ENCODE measurements around the gene PTGER1.
A peak's percentile ranks its signal among the peaks of the same experiment; 100 is the strongest.

Gene PTGER1

GRCh38 chr19:14480700-14481079 lies 5.5 kb upstream of the PTGER1 start:
- Histone ChIP-seq H3K27ac (ENCODE audit: low read length) (no peak overlapping the region), H3K4me3 (ENCODE audit: low read length in 2 of 2) (no peak overlapping the region), H3K4me1 (ENCODE audit: control insufficient read depth, insufficient read depth, low read length) (peaks cover 6% of the 10 kb centered on the region), H3K9ac (ENCODE audit: low read length in 2 of 2) (no peak overlapping the region), H3K9me3 (ENCODE audit: control insufficient read depth in 2 of 2, low read length in 2 of 2) (no peaks in the 10 kb centered on the region), H3K36me3 (ENCODE audit: control insufficient read depth in 2 of 2, insufficient read depth in 2 of 2, low read length in 2 of 2) (peaks cover 10 to 23% of the 10 kb centered on the region in 2 donors), H3K27me3 (ENCODE audit: control insufficient read depth in 1 of 2, insufficient read depth in 2 of 2, low read length in 2 of 2) (peaks cover 0 to 3% of the 10 kb centered on the region in 2 donors)

GRCh38 chr19:14479975-14480699 lies 5.0 kb upstream of the PTGER1 start:
- no peaks in the 10 kb centered on the region for H3K9me3 ChIP-seq (ENCODE audit: control insufficient read depth in 2 of 2, low read length in 2 of 2)
- H3K4me3 ChIP-seq (ENCODE audit: low read length in 2 of 2): no peak overlapping the region
- H3K27ac ChIP-seq (ENCODE audit: low read length): no peak overlapping the region
- H3K36me3 ChIP-seq (ENCODE audit: control insufficient read depth in 2 of 2, insufficient read depth in 2 of 2, low read length in 2 of 2): peaks cover 10 to 23% of the 10 kb centered on the region in 2 donors
- peaks cover 11% of the 10 kb centered on the region for H3K4me1 ChIP-seq (ENCODE audit: control insufficient read depth, insufficient read depth, low read length)
- peaks cover 0 to 6% of the 10 kb centered on the region in 2 donors for H3K27me3 ChIP-seq (ENCODE audit: control insufficient read depth in 1 of 2, insufficient read depth in 2 of 2, low read length in 2 of 2)
- no peak overlapping the region for H3K9ac ChIP-seq (ENCODE audit: low read length in 2 of 2)

- no peaks in the 10 kb centered on the region for H3K9me3 ChIP-seq (ENCODE audit: control insufficient read depth in 2 of 2, low read length in 2 of 2)
- no peak overlapping the region for H3K9ac ChIP-seq (ENCODE audit: low read length in 2 of 2)
- peaks cover 10 to 23% of the 10 kb centered on the region in 2 donors for H3K36me3 ChIP-seq (ENCODE audit: control insufficient read depth in 2 of 2, insufficient read depth in 2 of 2, low read length in 2 of 2)
- H3K4me3 ChIP-seq (ENCODE audit: low read length in 2 of 2): no peak overlapping the region
- H3K27me3 ChIP-seq (ENCODE audit: control insufficient read depth in 1 of 2, insufficient read depth in 2 of 2, low read length in 2 of 2): peaks cover 2 to 13% of the 10 kb centered on the region in 2 donors
- H3K4me1 ChIP-seq (ENCODE audit: control insufficient read depth, insufficient read depth, low read length): peaks cover 15% of the 10 kb centered on the region
- no peak overlapping the region for H3K27ac ChIP-seq (ENCODE audit: low read length)
Measured at GRCh38 chr19:14479309-14479974, 4.3 kb upstream of the PTGER1 start.

- Histone ChIP-seq H3K9ac (ENCODE audit: low read length in 2 of 2) (no peak overlapping the region), H3K4me3 (ENCODE audit: low read length in 2 of 2) (no peak overlapping the region), H3K4me1 (ENCODE audit: control insufficient read depth, insufficient read depth, low read length) (peaks cover 21% of the 10 kb centered on the region), H3K9me3 (ENCODE audit: control insufficient read depth in 2 of 2, low read length in 2 of 2) (no peaks in the 10 kb centered on the region), H3K27me3 (ENCODE audit: control insufficient read depth in 1 of 2, insufficient read depth in 2 of 2, low read length in 2 of 2) (peaks cover 6 to 25% of the 10 kb centered on the region in 2 donors), H3K36me3 (ENCODE audit: control insufficient read depth in 2 of 2, insufficient read depth in 2 of 2, low read length in 2 of 2) (peaks cover 10 to 23% of the 10 kb centered on the region in 2 donors), H3K27ac (ENCODE audit: low read length) (no peak overlapping the region)
Measured at GRCh38 chr19:14478113-14478545, 3.0 kb upstream of the PTGER1 start.

- no peaks in the 10 kb centered on the region for H3K9me3 ChIP-seq (ENCODE audit: control insufficient read depth in 2 of 2, low read length in 2 of 2)
- H3K27me3 ChIP-seq (ENCODE audit: control insufficient read depth in 1 of 2, insufficient read depth in 2 of 2, low read length in 2 of 2): peaks cover 11 to 30% of the 10 kb centered on the region in 2 donors
- H3K4me1 ChIP-seq (ENCODE audit: control insufficient read depth, insufficient read depth, low read length): peaks cover 25% of the 10 kb centered on the region
- no peak overlapping the region for H3K27ac ChIP-seq (ENCODE audit: low read length)
- no peak overlapping the region for H3K9ac ChIP-seq (ENCODE audit: low read length in 2 of 2)
- no peak overlapping the region for H3K4me3 ChIP-seq (ENCODE audit: low read length in 2 of 2)
- H3K36me3 ChIP-seq (ENCODE audit: control insufficient read depth in 2 of 2, insufficient read depth in 2 of 2, low read length in 2 of 2): peaks cover 10 to 23% of the 10 kb centered on the region in 2 donors
Measured at GRCh38 chr19:14477418-14478112, 2.4 kb upstream of the PTGER1 start.

- H3K9me3 ChIP-seq (ENCODE audit: control insufficient read depth in 2 of 2, low read length in 2 of 2): no peaks in the 10 kb centered on the region
- peaks cover 32% of the 10 kb centered on the region for H3K4me1 ChIP-seq (ENCODE audit: control insufficient read depth, insufficient read depth, low read length)
- no peak overlapping the region for H3K4me3 ChIP-seq (ENCODE audit: low read length in 2 of 2)
- peaks cover 5 to 18% of the 10 kb centered on the region in 2 donors for H3K36me3 ChIP-seq (ENCODE audit: control insufficient read depth in 2 of 2, insufficient read depth in 2 of 2, low read length in 2 of 2)
- H3K27me3 ChIP-seq (ENCODE audit: control insufficient read depth in 1 of 2, insufficient read depth in 2 of 2, low read length in 2 of 2): peaks cover 13 to 34% of the 10 kb centered on the region in 2 donors
- no peak overlapping the region for H3K9ac ChIP-seq (ENCODE audit: low read length in 2 of 2)
- no peak overlapping the region for H3K27ac ChIP-seq (ENCODE audit: low read length)
Measured at GRCh38 chr19:14476673-14477401, 1.7 kb upstream of the PTGER1 start.

- Histone ChIP-seq H3K9ac (ENCODE audit: low read length in 2 of 2) (no peak overlapping the region), H3K27me3 (ENCODE audit: control insufficient read depth in 1 of 2, insufficient read depth in 2 of 2, low read length in 2 of 2) (peaks cover 13 to 34% of the 10 kb centered on the region in 2 donors), H3K36me3 (ENCODE audit: control insufficient read depth in 2 of 2, insufficient read depth in 2 of 2, low read length in 2 of 2) (peaks cover 5 to 16% of the 10 kb centered on the region in 2 donors), H3K4me1 (ENCODE audit: control insufficient read depth, insufficient read depth, low read length) (peaks cover 32% of the 10 kb centered on the region), H3K9me3 (ENCODE audit: control insufficient read depth in 2 of 2, low read length in 2 of 2) (no peaks in the 10 kb centered on the region), H3K4me3 (ENCODE audit: low read length in 2 of 2) (no peak overlapping the region), H3K27ac (ENCODE audit: low read length) (no peak overlapping the region)
Measured at GRCh38 chr19:14476327-14476672, 1.1 kb upstream of the PTGER1 start.

GRCh38 chr19:14474827-14475226 lies 327 bp downstream of the PTGER1 start:
- H3K27ac ChIP-seq (ENCODE audit: low read length): no peak overlapping the region
- H3K4me1 ChIP-seq (ENCODE audit: control insufficient read depth, insufficient read depth, low read length): peaks cover 32% of the 10 kb centered on the region
- peaks cover 13 to 34% of the 10 kb centered on the region in 2 donors for H3K27me3 ChIP-seq (ENCODE audit: control insufficient read depth in 1 of 2, insufficient read depth in 2 of 2, low read length in 2 of 2)
- H3K4me3 ChIP-seq (ENCODE audit: low read length in 2 of 2): peak overlapping the region in 1 of 2 donors; percentile 15
- H3K9me3 ChIP-seq (ENCODE audit: control insufficient read depth in 2 of 2, low read length in 2 of 2): no peaks in the 10 kb centered on the region
- H3K9ac ChIP-seq (ENCODE audit: low read length in 2 of 2): no peak overlapping the region
- H3K36me3 ChIP-seq (ENCODE audit: control insufficient read depth in 2 of 2, insufficient read depth in 2 of 2, low read length in 2 of 2): peaks cover 5 to 22% of the 10 kb centered on the region in 2 donors

- H3K4me1 ChIP-seq (ENCODE audit: control insufficient read depth, insufficient read depth, low read length): peaks cover 32% of the 10 kb centered on the region
- peak overlapping the region in 1 of 2 donors; percentile 15 for H3K4me3 ChIP-seq (ENCODE audit: low read length in 2 of 2)
Measured at GRCh38 chr19:14473978-14474578, 1.1 kb downstream of the PTGER1 start.

More at GRCh38 chr19:14473978-14474578, 1.1 kb downstream of the PTGER1 start:
- peaks cover 8 to 27% of the 10 kb centered on the region in 2 donors for H3K36me3 ChIP-seq (ENCODE audit: control insufficient read depth in 2 of 2, insufficient read depth in 2 of 2, low read length in 2 of 2)
- no peak overlapping the region for H3K9ac ChIP-seq (ENCODE audit: low read length in 2 of 2)
- H3K9me3 ChIP-seq (ENCODE audit: control insufficient read depth in 2 of 2, low read length in 2 of 2): no peaks in the 10 kb centered on the region
- H3K27ac ChIP-seq (ENCODE audit: low read length): no peak overlapping the region
- peaks cover 13 to 34% of the 10 kb centered on the region in 2 donors for H3K27me3 ChIP-seq (ENCODE audit: control insufficient read depth in 1 of 2, insufficient read depth in 2 of 2, low read length in 2 of 2)

All from stomach smooth muscle (tissue), 2 donors.